Heart left ventricle (tissue), 13 donors: ENCODE results near the gene COLGALT1.

Source experiments
- POLR2A ChIP-seq, 2 donors: fragments of 450-650 bp; IDR thresholded peaks; one replicate each; pipeline ENCODE4 v1.6.1; 2017; ENCODE audit warnings: antibody characterized with exemption in 2 of 2, mild to moderate bottlenecking in 2 of 2, moderate library complexity in 2 of 2
- TF ChIP-seq, protein P1 (sequence below), 12 donors: fragments of 200-600 bp; sonication (generic) in 4 of 12; IDR thresholded peaks; one replicate each; pipeline versions ENCODE4 v1.5.0 to v1.8.0; 2018 to 2022; ENCODE audit warnings: antibody characterized with exemption in 12 of 12, mild to moderate bottlenecking in 5 of 12
- donor health status: ischemic (EF 13 %, LVEDD 7.1; RV severe dilation, severe dysfunction).
- donor health status: DM: no; HTN: yes; CAD: no.
- donor health status: DM: no; HTN: no; CAD: no.
- donor health status: ischemic (EF 25% LVEDD 6.9; RV normal size, moderate dysfunction).
- donor health status: ischemic (EF 25% LVEDD 5.7; RV mildly dilated, moderate dysfunction).
- donor health status: ischemic (EF 35%, LVEDD 5.7; RV mildly dilated, moderate dysfunction).
- donor health status: nonischemic (EF 11% LVEDD 7.7; RV severe dilation, severe dysfunction).
- donor health status: DM: yes; HTN: yes; CAD: no.
- donor health status: PGD.
- donor health status: ischemic (EF 29% LVEDD 5.4; RV normal size, mild dysfunction).
- donor health status: nonischemic (EF 23%, LVEDD 6.1; RV moderate dilation, normal function).

DNA sequence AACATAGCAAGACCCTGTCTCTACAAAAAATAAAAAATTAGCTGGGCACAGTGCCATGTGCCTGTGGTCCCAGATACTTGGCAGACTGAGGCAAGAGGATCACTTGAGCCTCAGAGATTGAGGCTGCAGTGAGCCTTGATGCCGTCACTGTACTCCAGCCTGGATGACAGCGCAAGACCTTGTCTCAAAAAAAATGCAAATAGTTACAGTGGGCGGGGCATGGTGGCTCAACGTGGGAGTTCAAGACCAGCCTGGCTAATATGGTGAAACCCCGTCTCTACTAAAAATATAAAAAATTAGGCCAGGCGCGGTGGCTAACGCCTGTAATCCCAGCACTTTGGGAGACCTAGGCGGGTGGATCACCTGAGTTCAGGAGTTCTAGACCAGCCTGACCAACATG is 35.5 kb upstream of the COLGALT1 start:
- TF ChIP-seq, protein P1, sequence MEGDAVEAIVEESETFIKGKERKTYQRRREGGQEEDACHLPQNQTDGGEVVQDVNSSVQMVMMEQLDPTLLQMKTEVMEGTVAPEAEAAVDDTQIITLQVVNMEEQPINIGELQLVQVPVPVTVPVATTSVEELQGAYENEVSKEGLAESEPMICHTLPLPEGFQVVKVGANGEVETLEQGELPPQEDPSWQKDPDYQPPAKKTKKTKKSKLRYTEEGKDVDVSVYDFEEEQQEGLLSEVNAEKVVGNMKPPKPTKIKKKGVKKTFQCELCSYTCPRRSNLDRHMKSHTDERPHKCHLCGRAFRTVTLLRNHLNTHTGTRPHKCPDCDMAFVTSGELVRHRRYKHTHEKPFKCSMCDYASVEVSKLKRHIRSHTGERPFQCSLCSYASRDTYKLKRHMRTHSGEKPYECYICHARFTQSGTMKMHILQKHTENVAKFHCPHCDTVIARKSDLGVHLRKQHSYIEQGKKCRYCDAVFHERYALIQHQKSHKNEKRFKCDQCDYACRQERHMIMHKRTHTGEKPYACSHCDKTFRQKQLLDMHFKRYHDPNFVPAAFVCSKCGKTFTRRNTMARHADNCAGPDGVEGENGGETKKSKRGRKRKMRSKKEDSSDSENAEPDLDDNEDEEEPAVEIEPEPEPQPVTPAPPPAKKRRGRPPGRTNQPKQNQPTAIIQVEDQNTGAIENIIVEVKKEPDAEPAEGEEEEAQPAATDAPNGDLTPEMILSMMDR (IDR thresholded peaks at IDR 0.05) = no peak
- no peak for TF ChIP-seq POLR2A (IDR thresholded peaks at IDR 0.05)
